Activated CD4-positive, alpha-beta T cell treated with anti-CD3 and anti-CD28 coated beads for 36 hours (primary cell): ENCODE data around the gene GGT6. TPM values are rescaled to one million over a fixed set of nuclear protein-coding genes. Genes with fewer than 3 reads are reported as not detected.

Experiments used
- ATAC-seq: fragments of 200-7000 bp; cut with Tn5 transposase; one replicate; pipeline ENCODE4 v1.10.0; 2021; ENCODE audit warnings: mild to moderate bottlenecking, moderate library complexity
- CTCF ChIA-PET: fragments of 350-600 bp; sonication (Branson Sonifier 250); formaldehyde crosslinking; loops from one replicate; lab custom pipeline; 2021; ENCODE audit warnings: antibody characterized with exemption; lab: Charles Lee
- POLR2A ChIA-PET: fragments of 350-600 bp; sonication (Branson Sonifier 250); formaldehyde crosslinking; loops from one replicate; lab custom pipeline; 2021; ENCODE audit warnings: antibody characterized with exemption, inconsistent platforms; lab: Charles Lee
- DNase-seq: peaks from one replicate; pipeline ENCODE4 v3.0.0-alpha.2; 2020
- H3K27ac Mint-ChIP-seq: one replicate; pipeline ENCODE4 v1.8.0; 2021; ENCODE audit warnings: mixed read lengths
- H3K27me3 Mint-ChIP-seq: one replicate; pipeline ENCODE4 v1.8.0; 2021; ENCODE audit warnings: mixed read lengths
- H3K36me3 Mint-ChIP-seq: one replicate; pipeline ENCODE4 v1.8.0; 2021; ENCODE audit warnings: low read depth, mixed read lengths
- H3K4me1 Mint-ChIP-seq: one replicate; pipeline ENCODE4 v1.8.0; 2021; ENCODE audit warnings: mixed read lengths
- H3K4me3 Mint-ChIP-seq: one replicate; pipeline ENCODE4 v1.8.0; 2021; ENCODE audit warnings: mild to moderate bottlenecking, moderate library complexity, mixed read lengths
- H3K9me3 Mint-ChIP-seq: one replicate; pipeline ENCODE4 v1.8.0; 2021; ENCODE audit warnings: low read depth, mixed read lengths
- intact Hi-C, 2 experiments: fragments of 100-400 bp; cut with DNase I in 1 of 2; cut with micrococcal nuclease in 1 of 2; formaldehyde crosslinking; loops; one replicate each; pipeline versions ENCODE4 v1.14.2 to v1.15.1; 2022 to 2024; cut with DNase I, micrococcal nuclease
- total RNA-seq, 2 experiments: library from RNA; stranded (reverse); gene quantifications; one replicate each; pipeline ENCODE4 v1.2.3, GENCODE V29; 2021

The GGT6 gene
- total RNA-seq, 2 experiments from 2014 or later: not detected

- no peaks in the 10 kb centered on the region for H3K9me3 Mint-ChIP-seq
- CTCF ChIA-PET: interaction anchor here (0.6 kb wide), 1 partner anchor 36 kb away, joined by 3 read pairs; no protein-coding TSS in a partner anchor
- no peak for DNase-seq
- no peak overlapping the region for H3K27ac Mint-ChIP-seq
- H3K4me3 Mint-ChIP-seq: no peak overlapping the region
- no peaks in the 10 kb centered on the region for H3K36me3 Mint-ChIP-seq
- H3K4me1 Mint-ChIP-seq: no peaks in the 10 kb centered on the region
- no peak for ATAC-seq
- H3K27me3 Mint-ChIP-seq: peaks cover 6% of the 10 kb centered on the region
- POLR2A ChIA-PET: interaction anchor here (0.5 kb wide), 1 partner anchor 22 kb away, joined by 3 read pairs; the partner anchor contains the start of gene MYBBP1A
- intact Hi-C loops: loop anchor here in 1 of 2 experiments (10.0 kb wide), 1 partner anchor 108 kb away; no protein-coding TSS in a partner anchor
These were observed 27.4 kb downstream of the GGT6 start for GRCh38 chr17:4532860-4533522.

GRCh38 chr17:4531988-4532736, 28.2 kb downstream of the GGT6 start:
- Mint-ChIP-seq H3K36me3 (no peaks in the 10 kb centered on the region), H3K9me3 (no peaks in the 10 kb centered on the region), H3K27me3 (peaks cover 6% of the 10 kb centered on the region), H3K27ac (no peak overlapping the region), H3K4me3 (no peak overlapping the region), H3K4me1 (no peaks in the 10 kb centered on the region)
- intact Hi-C loops: loop anchor here in 1 of 2 experiments (10.0 kb wide), 1 partner anchor 107 kb away; no protein-coding TSS in a partner anchor
- ATAC-seq (no peak), DNase-seq (no peak)
- CTCF ChIA-PET: interaction anchor here (0.6 kb wide), 1 partner anchor 37 kb away, joined by 3 read pairs; no protein-coding TSS in a partner anchor
- POLR2A ChIA-PET: no interaction called here

- H3K4me1 Mint-ChIP-seq: no peaks in the 10 kb centered on the region
- H3K36me3 Mint-ChIP-seq: no peaks in the 10 kb centered on the region
- H3K4me3 Mint-ChIP-seq: no peak overlapping the region
- intact Hi-C loops: loop anchor here in 1 of 2 experiments (10.0 kb wide), 1 partner anchor 106 kb away; no protein-coding TSS in a partner anchor
- DNase-seq (no peak), ATAC-seq (no peak)
- ChIA-PET CTCF (no interaction called here), POLR2A (no interaction called here)
- H3K9me3 Mint-ChIP-seq: no peaks in the 10 kb centered on the region
- no peak overlapping the region for H3K27ac Mint-ChIP-seq
- peaks cover 6% of the 10 kb centered on the region for H3K27me3 Mint-ChIP-seq
These were observed 29.3 kb downstream of the GGT6 start for GRCh38 chr17:4530799-4531730.

GRCh38 chr17:4529533-4530152, 30.7 kb downstream of the GGT6 start:
- ATAC-seq: no peak
- H3K9me3 Mint-ChIP-seq: no peaks in the 10 kb centered on the region

GRCh38 chr17:4527566-4528125, 32.7 kb downstream of the GGT6 start:
- no peak overlapping the region for H3K4me3 Mint-ChIP-seq
- ChIA-PET POLR2A (interaction anchor here (0.6 to 1.7 kb wide), 2 partner anchors 9 to 20 kb away, joined by 4 read pairs; no protein-coding TSS in a partner anchor), CTCF (no interaction called here)
- no peaks in the 10 kb centered on the region for H3K4me1 Mint-ChIP-seq
- no peak for DNase-seq
- H3K27me3 Mint-ChIP-seq: peaks cover 3% of the 10 kb centered on the region
- intact Hi-C loops: no loop called here
- no peaks in the 10 kb centered on the region for H3K9me3 Mint-ChIP-seq
- no peak overlapping the region for H3K27ac Mint-ChIP-seq
- ATAC-seq: no peak
- no peaks in the 10 kb centered on the region for H3K36me3 Mint-ChIP-seq

More at GRCh38 chr17:4529533-4530152, 30.7 kb downstream of the GGT6 start:
- DNase-seq: no peak
- ChIA-PET POLR2A (no interaction called here), CTCF (interaction anchor here (0.6 kb wide), 1 partner anchor 215 kb away, joined by 3 read pairs; no protein-coding TSS in a partner anchor)
- H3K27me3 Mint-ChIP-seq: peaks cover 6% of the 10 kb centered on the region
- no peaks in the 10 kb centered on the region for H3K36me3 Mint-ChIP-seq
- H3K4me1 Mint-ChIP-seq: no peaks in the 10 kb centered on the region
- no peak overlapping the region for H3K4me3 Mint-ChIP-seq
- H3K27ac Mint-ChIP-seq: no peak overlapping the region
- intact Hi-C loops: loop anchor here in 1 of 2 experiments (10.0 kb wide), 1 partner anchor 105 kb away; no protein-coding TSS in a partner anchor

- ChIA-PET POLR2A (interaction anchor here (0.6 to 1.7 kb wide), 2 partner anchors 9 to 19 kb away, joined by 4 read pairs; no protein-coding TSS in a partner anchor), CTCF (no interaction called here)
- Mint-ChIP-seq H3K36me3 (no peaks in the 10 kb centered on the region), H3K27me3 (peaks cover 3% of the 10 kb centered on the region), H3K27ac (no peak overlapping the region), H3K4me3 (no peak overlapping the region), H3K4me1 (no peaks in the 10 kb centered on the region), H3K9me3 (no peaks in the 10 kb centered on the region)
- ATAC-seq (no peak), DNase-seq (no peak)
- intact Hi-C loops: no loop called here
These were observed 33.2 kb downstream of the GGT6 start for GRCh38 chr17:4527134-4527533.

GRCh38 chr17:4525691-4526397, 34.5 kb downstream of the GGT6 start:
- H3K4me3 Mint-ChIP-seq: no peak overlapping the region
- no peak overlapping the region for H3K27ac Mint-ChIP-seq
- no peaks in the 10 kb centered on the region for H3K36me3 Mint-ChIP-seq
- H3K27me3 Mint-ChIP-seq: no peaks in the 10 kb centered on the region
- ATAC-seq (no peak), DNase-seq (no peak)
- ChIA-PET CTCF (interaction anchor here (0.6 kb wide), 1 partner anchor 231 kb away, joined by 4 read pairs; no protein-coding TSS in a partner anchor), POLR2A (interaction anchor here (1.7 kb wide), 1 partner anchor 11 kb away, joined by 4 read pairs; no protein-coding TSS in a partner anchor)
- intact Hi-C loops: no loop called here
- no peaks in the 10 kb centered on the region for H3K9me3 Mint-ChIP-seq
- no peaks in the 10 kb centered on the region for H3K4me1 Mint-ChIP-seq

- POLR2A ChIA-PET: interaction anchor here (0.6 kb wide), 1 partner anchor 100 kb away, joined by 3 read pairs; no protein-coding TSS in a partner anchor
- no peak overlapping the region for H3K27ac Mint-ChIP-seq
- no peaks in the 10 kb centered on the region for H3K36me3 Mint-ChIP-seq
- no peak for DNase-seq
- CTCF ChIA-PET: interaction anchor here (1.0 to 1.1 kb wide), 2 partner anchors 25 to 31 kb away, joined by 3 to 5 read pairs; partner anchors contain the start of genes MYBBP1A and SPNS2
- H3K27me3 Mint-ChIP-seq: no peaks in the 10 kb centered on the region
- intact Hi-C loops: no loop called here
- H3K9me3 Mint-ChIP-seq: no peaks in the 10 kb centered on the region
- ATAC-seq: no peak
- no peaks in the 10 kb centered on the region for H3K4me1 Mint-ChIP-seq
- no peak overlapping the region for H3K4me3 Mint-ChIP-seq
These were observed 36.4 kb downstream of the GGT6 start for GRCh38 chr17:4523946-4524345.

- DNase-seq: no peak
- no peak for ATAC-seq
- POLR2A ChIA-PET: no interaction called here
- intact Hi-C loops: no loop called here
- H3K36me3 Mint-ChIP-seq: no peaks in the 10 kb centered on the region
- CTCF ChIA-PET: no interaction called here
- no peak overlapping the region for H3K27ac Mint-ChIP-seq
- H3K9me3 Mint-ChIP-seq: no peaks in the 10 kb centered on the region
- H3K27me3 Mint-ChIP-seq: no peaks in the 10 kb centered on the region
- H3K4me3 Mint-ChIP-seq: no peak overlapping the region
- H3K4me1 Mint-ChIP-seq: no peaks in the 10 kb centered on the region
These were observed 37.7 kb downstream of the GGT6 start for GRCh38 chr17:4522661-4523060.
